GM20000 (cell line): ENCODE data around the gene KAT7.

Source experiments
- DNase-seq: peaks from one replicate; pipeline ENCODE4 v3.0.0; 2012; ENCODE audit warnings: low spot score
- CTCF ChIP-seq: IDR thresholded peaks from 2 replicates; pipeline ENCODE4 v1.5.1; 2012; ENCODE audit warnings: mild to moderate bottlenecking, control low read depth; ENCODE audit errors: extremely low read depth, missing control alignments

The KAT7 gene

DNA sequence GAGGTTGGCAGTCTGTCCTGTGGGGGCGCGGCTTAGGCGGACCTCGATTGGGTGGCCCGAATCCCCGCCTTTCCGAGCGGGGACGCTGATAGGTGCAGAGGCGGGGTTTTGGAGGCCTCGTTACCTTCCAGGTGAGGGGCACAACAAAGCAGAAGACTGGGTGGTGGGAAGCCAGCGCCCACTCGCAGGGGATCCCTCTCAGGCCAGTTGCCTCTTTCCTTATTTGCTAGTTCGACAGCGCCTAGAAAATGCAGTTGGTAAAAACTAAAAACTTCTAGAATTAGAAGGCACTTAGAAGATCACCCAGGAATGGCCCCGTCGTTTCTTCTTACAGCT is 730 bp downstream of the KAT7 start:
- no peak for TF ChIP-seq CTCF
- no peak for DNase-seq

- DNase-seq = no peak
Measured at GRCh38 chr17:49793309-49793708, 4.8 kb downstream of the KAT7 start.

DNA sequence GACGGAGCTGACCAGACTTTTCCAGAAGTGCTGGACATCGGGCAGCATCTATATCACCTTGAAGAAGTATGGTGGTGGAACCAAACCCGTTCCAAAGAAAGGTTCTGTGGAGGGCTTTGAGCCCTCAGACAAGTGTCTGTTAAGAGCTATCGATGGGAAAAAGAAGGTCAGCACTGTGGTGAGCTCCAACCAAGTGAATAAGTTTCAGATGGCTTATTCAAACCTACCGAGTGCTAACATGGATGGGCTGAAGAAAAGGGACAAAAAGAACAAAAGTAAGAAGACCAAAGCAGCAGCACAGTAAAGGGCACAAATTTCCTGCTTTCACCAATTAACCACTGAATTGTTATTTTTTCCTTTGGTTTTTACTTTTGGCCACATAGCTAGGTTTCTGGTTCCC is 6.9 kb downstream of the KAT7 start:
- DNase-seq = no peak

More at GRCh38 chr17:49793309-49793708, 4.8 kb downstream of the KAT7 start:
- TF ChIP-seq CTCF = no peak

DNA sequence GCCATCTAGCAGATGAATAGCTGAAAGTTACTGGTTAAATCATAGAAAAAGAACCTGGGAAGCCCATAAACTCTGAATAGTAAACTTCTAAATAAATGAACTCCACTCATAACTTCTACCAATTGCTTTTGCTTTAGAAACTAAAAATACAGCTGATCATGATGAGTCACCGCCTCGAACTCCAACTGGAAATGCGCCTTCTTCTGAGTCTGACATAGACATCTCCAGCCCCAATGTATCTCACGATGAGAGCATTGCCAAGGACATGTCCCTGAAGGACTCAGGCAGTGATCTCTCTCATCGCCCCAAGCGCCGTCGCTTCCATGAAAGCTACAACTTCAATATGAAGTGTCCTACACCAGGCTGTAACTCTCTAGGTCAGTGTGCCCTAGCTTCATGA is 9.7 kb downstream of the KAT7 start:
- no peak for DNase-seq
- TF ChIP-seq CTCF = no peak

More for the DNA sequence above, 6.9 kb downstream of the KAT7 start:
- TF ChIP-seq CTCF = no peak

DNA sequence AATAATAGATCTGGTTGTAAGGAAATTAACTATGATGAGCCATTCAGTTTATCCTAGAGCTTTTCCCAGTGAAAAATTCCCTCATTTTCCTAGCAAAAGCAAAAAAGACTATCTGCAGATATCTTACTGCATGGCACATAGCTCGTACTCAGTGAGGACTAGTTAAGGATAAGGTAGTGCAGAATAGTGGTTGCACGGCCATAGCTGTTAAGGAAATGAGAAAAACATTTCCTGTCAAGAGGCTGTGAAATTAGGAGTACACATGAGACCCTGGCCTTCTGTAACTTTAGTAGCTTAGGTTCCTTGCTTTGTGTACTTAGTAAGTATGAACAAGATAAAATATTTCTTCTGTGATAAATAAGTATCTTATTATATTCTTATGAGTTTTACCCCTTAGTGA is 10.3 kb downstream of the KAT7 start:
- DNase-seq = no peak
- TF ChIP-seq CTCF = no peak

- no peak for TF ChIP-seq CTCF
Measured at GRCh38 chr17:49809056-49809455, 20.6 kb downstream of the KAT7 start.

DNA sequence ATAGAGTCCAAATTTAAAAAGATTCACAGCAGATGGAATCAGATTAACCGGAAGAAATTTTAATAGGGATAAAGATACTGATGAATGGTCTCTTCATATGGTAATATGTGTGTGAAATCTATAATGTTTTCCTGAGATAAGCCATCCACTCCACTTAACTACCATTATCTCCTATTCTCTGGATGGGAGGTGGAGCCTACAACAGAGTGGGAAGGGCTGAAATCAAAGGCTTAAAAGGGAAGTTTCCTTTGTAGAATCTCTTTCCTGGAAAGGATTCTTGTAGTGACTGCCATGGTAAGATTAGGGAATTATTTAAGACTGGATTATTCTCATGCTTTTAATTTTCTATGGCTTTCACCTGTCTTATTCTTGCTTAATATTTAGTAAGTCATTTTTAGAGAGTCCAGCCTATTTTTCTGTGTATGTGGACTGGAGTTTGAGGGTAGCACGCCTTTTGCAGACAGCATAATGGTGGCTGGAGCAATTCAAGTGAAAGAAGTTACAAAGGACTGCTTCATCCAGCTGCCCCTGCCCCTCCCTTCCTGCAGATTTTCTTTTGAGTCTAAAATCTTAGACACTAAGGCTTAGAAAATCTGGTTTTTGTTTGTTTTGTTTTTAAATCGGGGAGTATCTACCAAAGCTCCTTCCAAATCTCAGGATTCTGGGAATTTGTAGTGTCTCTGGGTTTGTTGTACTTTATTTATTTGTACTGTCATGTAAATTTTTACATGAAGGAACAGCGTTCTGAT is 26.5 kb downstream of the KAT7 start:
- no peak for DNase-seq
- TF ChIP-seq CTCF = no peak

More at GRCh38 chr17:49809056-49809455, 20.6 kb downstream of the KAT7 start:
- no peak for DNase-seq
